Sigmoid colon (tissue), 3 donors: ENCODE results near the gene TCF7L1.
A peak's percentile ranks its signal among the peaks of the same experiment; 100 is the strongest.

Experiments
- POLR2A ChIP-seq, 2 donors: fragments of 450-650 bp; IDR thresholded peaks; one replicate each; pipeline ENCODE4 v1.6.1; 2016; ENCODE audit warnings: antibody characterized with exemption in 2 of 2, mild to moderate bottlenecking in 2 of 2, moderate library complexity in 2 of 2
- TF ChIP-seq, protein P1 (sequence below), 4 experiments: fragments of 450-650 bp in 3 of 4; fragments of 200-600 bp in 1 of 4; IDR thresholded peaks; one replicate each; pipeline ENCODE4 v1.5.1; 2016 to 2019; ENCODE audit warnings: antibody characterized with exemption in 4 of 4, mild to moderate bottlenecking in 3 of 4, moderate library complexity in 2 of 4

DNA sequence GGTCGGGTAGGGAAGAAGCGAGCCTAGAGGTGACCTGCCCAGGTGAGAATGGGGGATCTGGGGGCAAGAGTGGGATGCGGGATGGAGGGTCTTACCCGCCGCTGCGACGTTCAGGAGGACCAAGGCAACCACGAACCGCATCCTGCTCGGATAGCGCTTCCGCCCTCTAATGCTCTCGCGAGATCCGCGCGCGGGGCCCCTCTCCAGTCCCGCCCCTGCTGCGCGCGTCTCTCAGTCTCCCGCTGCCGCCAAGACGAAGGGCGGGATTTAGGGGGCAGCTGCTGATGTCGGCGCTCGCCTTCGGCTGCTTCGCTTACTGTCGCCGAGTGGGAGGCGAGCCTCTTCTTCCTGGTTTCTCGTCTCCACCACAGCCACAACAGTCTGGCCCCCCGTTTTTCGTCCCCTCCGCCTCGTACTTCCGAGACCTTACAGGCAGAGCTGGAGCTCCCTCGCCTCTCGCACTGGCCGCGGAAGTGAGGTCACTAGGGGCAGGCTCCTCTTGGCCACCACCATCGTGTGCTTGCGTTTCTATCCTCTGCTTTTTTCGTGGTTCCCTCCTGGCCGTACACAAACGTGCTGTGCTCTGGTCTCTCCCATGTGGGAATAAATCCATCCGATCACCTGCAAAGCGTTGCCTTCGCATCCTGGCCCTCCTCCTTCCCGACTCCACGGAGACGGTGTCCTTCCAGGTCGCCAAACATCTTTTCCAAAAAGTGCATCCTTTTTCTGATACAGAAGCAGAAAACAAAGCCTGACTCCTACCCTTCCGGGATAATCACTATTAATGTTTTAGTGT, 194.8 kb downstream of the TCF7L1 start, which contains the start of gene TGOLN2:
- TF ChIP-seq, protein P1, sequence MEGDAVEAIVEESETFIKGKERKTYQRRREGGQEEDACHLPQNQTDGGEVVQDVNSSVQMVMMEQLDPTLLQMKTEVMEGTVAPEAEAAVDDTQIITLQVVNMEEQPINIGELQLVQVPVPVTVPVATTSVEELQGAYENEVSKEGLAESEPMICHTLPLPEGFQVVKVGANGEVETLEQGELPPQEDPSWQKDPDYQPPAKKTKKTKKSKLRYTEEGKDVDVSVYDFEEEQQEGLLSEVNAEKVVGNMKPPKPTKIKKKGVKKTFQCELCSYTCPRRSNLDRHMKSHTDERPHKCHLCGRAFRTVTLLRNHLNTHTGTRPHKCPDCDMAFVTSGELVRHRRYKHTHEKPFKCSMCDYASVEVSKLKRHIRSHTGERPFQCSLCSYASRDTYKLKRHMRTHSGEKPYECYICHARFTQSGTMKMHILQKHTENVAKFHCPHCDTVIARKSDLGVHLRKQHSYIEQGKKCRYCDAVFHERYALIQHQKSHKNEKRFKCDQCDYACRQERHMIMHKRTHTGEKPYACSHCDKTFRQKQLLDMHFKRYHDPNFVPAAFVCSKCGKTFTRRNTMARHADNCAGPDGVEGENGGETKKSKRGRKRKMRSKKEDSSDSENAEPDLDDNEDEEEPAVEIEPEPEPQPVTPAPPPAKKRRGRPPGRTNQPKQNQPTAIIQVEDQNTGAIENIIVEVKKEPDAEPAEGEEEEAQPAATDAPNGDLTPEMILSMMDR (IDR thresholded peaks at IDR 0.05), result peak in 1 of 4 experiments; percentile 15
- TF ChIP-seq POLR2A (IDR thresholded peaks at IDR 0.05), result peak; percentile 99
